SJCRH30 (cell line): ENCODE results near the gene MYH10. TPM values are rescaled to one million over a fixed set of nuclear protein-coding genes. Genes with fewer than 3 reads are reported as not detected.

Source experiments
- DNase-seq, 2 experiments: peaks; one replicate each; pipeline ENCODE4 v3.0.0-alpha.2; 2015 to 2020
- H3K27ac ChIP-seq: fragments of 250-450 bp; sonication (Bioruptor Pico); 2 replicates; pipeline ENCODE4 v1.5.1; 2020; ENCODE audit warnings: mild to moderate bottlenecking, moderate library complexity
- H3K27me3 ChIP-seq: fragments of 250-450 bp; sonication (Bioruptor Pico); 2 replicates; pipeline ENCODE4 v1.5.1; 2020; ENCODE audit warnings: mild to moderate bottlenecking, moderate library complexity
- H3K36me3 ChIP-seq: fragments of 250-450 bp; sonication (Bioruptor Pico); 2 replicates; pipeline ENCODE4 v1.5.1; 2020; ENCODE audit warnings: mild to moderate bottlenecking, moderate library complexity
- H3K4me1 ChIP-seq: fragments of 250-450 bp; sonication (Bioruptor Pico); 2 replicates; pipeline ENCODE4 v1.5.1; 2020; ENCODE audit warnings: mild to moderate bottlenecking, moderate library complexity
- H3K4me3 ChIP-seq: fragments of 250-450 bp; sonication (Bioruptor Pico); 2 replicates; pipeline ENCODE4 v1.5.1; 2020; ENCODE audit warnings: mild to moderate bottlenecking, moderate library complexity
- H3K9me3 ChIP-seq: fragments of 250-450 bp; sonication (Bioruptor Pico); replicated peaks from 2 replicates; pipeline ENCODE4 v1.5.1; 2020; ENCODE audit warnings: mild to moderate bottlenecking, moderate library complexity
- total RNA-seq: library from RNA; depleted of rRNA; stranded (reverse); fragments of >200 nt; shearing (Covaris generic); gene quantifications from 2 replicates; pipeline ENCODE4 v1.2.3, GENCODE V29; 2014

MYH10 gene
- total RNA-seq, 1 experiment from 2014 or later = 78.1 TPM

DNA sequence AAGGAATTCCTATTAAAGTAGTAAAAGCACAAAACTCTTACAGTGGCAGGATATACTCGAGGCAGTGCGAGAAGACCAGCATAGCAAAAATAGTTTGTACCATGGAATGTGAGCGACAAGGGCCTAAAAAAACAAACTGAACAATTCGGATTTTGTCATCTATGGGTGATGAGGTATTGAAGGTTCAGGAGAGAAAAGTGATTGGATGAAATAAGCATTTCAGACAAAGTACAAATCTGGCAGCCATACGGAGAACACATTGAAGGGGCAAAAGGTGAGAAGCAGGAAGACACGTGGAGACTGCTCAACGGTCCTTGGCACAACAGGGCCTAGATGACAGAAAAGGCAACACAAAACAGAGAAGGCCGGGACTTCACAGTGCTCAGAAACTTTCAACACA is 22.5 kb downstream of the MYH10 start:
- Histone ChIP-seq H3K4me3 (no peak overlapping the region), H3K27ac (no peak overlapping the region), H3K27me3 (no peaks in the 10 kb centered on the region), H3K9me3 (no peaks in the 10 kb centered on the region), H3K36me3 (no peaks in the 10 kb centered on the region), H3K4me1 (no peaks in the 10 kb centered on the region)
- no peak for DNase-seq

DNA sequence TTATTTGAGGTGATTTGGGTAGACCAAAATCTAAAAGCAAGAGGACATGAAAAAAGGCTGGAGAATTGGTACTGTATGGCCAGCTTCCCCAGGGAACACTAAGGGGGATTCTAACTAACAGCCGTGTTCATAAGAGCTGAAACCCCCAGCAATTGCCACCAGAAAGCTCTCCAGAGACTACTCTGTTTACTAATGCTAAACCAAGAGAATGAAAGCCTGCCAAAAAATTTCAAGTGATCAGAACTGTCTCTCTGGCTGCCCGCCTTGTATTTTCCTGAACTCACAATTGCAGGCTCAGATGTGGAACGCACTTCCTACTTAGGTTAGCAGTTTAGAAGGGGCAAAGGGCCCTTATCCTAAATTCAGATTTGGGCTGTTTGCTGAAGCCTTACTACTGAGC is 24.1 kb downstream of the MYH10 start:
- Histone ChIP-seq H3K27ac (no peak overlapping the region), H3K9me3 (no peaks in the 10 kb centered on the region), H3K27me3 (no peaks in the 10 kb centered on the region), H3K36me3 (no peaks in the 10 kb centered on the region), H3K4me3 (no peak overlapping the region), H3K4me1 (no peaks in the 10 kb centered on the region)
- peak; percentile 25 to 38 for DNase-seq

DNA sequence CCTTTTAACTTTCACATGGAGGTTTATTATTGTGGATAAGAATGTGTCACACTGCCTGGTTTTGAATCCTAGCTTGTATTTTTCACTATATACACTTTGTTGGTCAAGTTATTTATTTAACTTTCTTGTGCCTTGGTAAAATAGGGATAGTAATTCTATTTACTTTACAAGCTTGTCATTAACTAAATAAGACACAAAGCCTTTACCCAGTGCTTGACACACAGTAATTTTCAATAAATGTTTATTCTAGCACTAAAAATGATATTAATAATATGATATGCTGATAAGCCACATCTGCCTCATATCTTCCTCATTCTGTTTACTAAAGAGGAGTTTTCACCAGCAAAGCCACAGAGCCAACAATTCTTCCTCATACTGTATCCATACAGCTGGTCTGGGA is 27.8 kb downstream of the MYH10 start:
- Histone ChIP-seq H3K27me3 (no peaks in the 10 kb centered on the region), H3K4me3 (no peak overlapping the region), H3K27ac (no peak overlapping the region), H3K9me3 (no peaks in the 10 kb centered on the region), H3K36me3 (no peaks in the 10 kb centered on the region; the same call in 1 of the 2 replicates), H3K4me1 (no peaks in the 10 kb centered on the region)
- no peak for DNase-seq

DNA sequence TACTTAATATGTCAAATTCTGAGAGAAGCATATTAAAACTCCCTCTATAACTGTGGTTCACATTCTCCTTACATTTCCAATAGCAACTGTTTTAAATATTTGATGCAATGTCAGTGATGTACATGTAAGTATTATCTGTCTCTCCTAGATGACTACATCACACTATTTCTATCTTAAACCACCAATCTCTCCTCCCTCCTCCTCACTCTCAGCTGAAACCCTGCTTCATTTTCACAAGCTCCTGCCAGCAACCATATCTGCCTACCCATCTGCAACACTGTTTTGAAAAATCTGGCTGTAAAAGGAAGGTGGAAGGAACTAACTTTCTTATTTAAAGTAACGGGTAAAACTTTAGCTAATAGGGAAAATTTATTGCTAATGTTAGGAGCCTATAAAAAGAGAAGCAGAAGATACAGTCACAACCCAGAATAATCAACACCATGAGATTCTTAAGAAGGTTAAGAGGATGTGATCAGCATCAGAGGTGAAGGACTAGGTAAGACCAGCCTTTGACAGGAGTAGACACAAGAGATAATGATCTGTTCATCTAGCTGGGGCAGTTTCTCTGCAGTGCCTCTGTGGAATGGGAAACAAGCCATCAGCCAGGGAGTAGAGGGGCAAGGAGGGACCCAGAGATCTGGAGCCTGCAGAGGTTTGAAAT is 31.0 kb downstream of the MYH10 start:
- Histone ChIP-seq H3K27ac (no peak overlapping the region), H3K4me1 (no peaks in the 10 kb centered on the region), H3K4me3 (no peak overlapping the region), H3K27me3 (no peaks in the 10 kb centered on the region), H3K36me3 (no peaks in the 10 kb centered on the region; the same call in 1 of the 2 replicates), H3K9me3 (no peaks in the 10 kb centered on the region)
- DNase-seq = no peak

DNA sequence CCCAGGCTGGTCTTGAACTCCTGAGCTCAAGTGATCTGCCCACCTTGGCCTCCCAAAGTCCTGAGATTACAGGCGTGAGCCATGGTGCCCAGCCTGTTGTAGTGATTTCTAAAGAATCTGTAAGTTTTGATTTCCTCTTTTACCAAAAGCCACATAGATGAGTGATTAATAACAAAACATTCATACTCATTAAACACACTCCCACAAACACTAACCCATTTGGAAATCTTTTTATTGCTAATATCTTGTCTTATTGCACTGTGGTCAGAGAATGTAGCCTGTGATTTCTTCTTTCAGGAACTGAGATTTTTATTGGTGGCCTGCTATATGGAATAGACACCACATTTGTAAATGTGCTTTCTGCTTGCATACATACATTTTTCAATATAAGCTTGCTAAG is 31.6 kb downstream of the MYH10 start:
- Histone ChIP-seq H3K4me1 (no peaks in the 10 kb centered on the region), H3K4me3 (no peak overlapping the region), H3K27me3 (no peaks in the 10 kb centered on the region)

DNA sequence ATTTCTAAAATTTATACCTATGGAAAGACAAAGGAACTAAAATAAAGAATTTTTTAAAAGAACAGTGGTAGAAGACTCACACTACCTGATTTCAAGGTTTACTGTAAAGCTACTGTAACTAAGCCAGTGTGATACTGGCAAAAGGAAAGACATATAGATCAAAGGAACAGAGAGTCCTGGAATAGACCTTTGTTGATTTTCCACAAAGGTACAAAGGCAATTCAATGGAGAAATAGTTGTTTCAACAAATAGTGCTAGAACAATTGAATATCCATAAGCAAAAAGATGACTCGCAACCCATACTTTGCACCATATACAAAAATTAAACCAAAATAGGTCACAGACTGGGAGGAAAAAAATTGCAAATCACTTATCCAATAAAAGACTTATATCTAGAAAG is 36.7 kb downstream of the MYH10 start:
- Histone ChIP-seq H3K4me3 (no peak overlapping the region), H3K27ac (no peak overlapping the region), H3K36me3 (no peaks in the 10 kb centered on the region), H3K27me3 (no peaks in the 10 kb centered on the region), H3K4me1 (no peaks in the 10 kb centered on the region), H3K9me3 (no peaks in the 10 kb centered on the region; the same call in 1 of the 2 replicates)
- DNase-seq = no peak

More for the DNA sequence above, 31.6 kb downstream of the MYH10 start:
- DNase-seq = no peak
- no peaks in the 10 kb centered on the region for H3K9me3 ChIP-seq
- H3K27ac ChIP-seq = no peak overlapping the region
- H3K36me3 ChIP-seq = no peaks in the 10 kb centered on the region; the same call in 1 of the 2 replicates

DNA sequence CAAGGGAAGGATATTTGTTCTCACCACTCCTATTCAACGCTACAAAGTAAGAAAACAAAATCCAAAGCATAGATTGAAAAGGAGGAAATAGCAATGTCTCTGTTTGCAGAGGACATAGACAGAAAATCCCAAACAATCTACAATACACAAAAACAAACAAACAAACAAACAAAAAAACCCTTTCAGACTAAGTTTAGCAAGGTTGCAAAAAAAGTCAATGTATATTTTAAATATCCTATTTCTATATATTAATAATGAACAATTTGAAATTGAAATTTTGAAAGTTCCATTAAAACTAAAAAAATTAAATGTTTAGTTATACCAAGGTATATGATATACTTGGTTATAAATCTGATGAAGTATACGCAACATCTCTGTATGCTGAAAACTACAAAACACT is 37.2 kb downstream of the MYH10 start:
- H3K4me3 ChIP-seq = no peak overlapping the region
- no peaks in the 10 kb centered on the region; the same call in 1 of the 2 replicates for H3K36me3 ChIP-seq
- H3K27me3 ChIP-seq = no peaks in the 10 kb centered on the region
- H3K27ac ChIP-seq = no peak overlapping the region
- H3K4me1 ChIP-seq = no peaks in the 10 kb centered on the region
- H3K9me3 ChIP-seq = no peaks in the 10 kb centered on the region; the same call in 1 of the 2 replicates
- DNase-seq = no peak

DNA sequence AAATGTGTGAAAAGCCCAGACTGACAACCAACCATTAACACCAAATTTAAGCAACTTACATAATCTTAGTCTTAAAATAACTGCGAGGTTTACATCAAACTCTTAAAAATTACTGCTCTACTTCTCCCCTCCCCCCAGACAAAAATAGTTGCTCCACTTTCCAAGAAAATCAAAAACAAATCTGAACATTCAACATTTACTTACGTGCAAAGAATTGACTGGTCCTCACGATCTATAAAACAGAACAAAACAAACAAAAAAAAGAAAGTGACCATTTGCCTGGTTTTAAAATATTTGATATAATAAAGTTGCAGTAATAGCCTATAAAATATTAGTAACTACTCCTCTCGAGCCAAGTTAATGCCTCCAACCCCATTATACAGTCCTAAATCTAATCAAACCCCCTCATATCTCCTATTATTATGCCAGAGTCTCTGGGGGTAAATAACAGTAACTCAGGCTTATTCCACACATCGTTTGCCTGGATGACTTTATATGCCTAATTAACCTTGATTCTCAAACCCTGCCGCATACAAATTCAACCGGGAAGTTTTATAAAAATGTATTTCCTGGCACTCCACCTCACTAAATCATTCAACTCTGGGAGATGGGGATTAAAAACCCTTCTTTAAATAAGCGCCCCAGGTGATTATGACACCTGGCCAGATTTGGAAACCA is 41.5 kb downstream of the MYH10 start:
- H3K9me3 ChIP-seq = no peaks in the 10 kb centered on the region; the same call in 1 of the 2 replicates
- no peak overlapping the region for H3K27ac ChIP-seq
- H3K4me1 ChIP-seq = peaks cover 13% of the 10 kb centered on the region; the same call in 1 of the 2 replicates
- no peaks in the 10 kb centered on the region for H3K27me3 ChIP-seq
- DNase-seq = no peak
- no peak overlapping the region for H3K4me3 ChIP-seq
- H3K36me3 ChIP-seq = no peaks in the 10 kb centered on the region; the same call in 1 of the 2 replicates

DNA sequence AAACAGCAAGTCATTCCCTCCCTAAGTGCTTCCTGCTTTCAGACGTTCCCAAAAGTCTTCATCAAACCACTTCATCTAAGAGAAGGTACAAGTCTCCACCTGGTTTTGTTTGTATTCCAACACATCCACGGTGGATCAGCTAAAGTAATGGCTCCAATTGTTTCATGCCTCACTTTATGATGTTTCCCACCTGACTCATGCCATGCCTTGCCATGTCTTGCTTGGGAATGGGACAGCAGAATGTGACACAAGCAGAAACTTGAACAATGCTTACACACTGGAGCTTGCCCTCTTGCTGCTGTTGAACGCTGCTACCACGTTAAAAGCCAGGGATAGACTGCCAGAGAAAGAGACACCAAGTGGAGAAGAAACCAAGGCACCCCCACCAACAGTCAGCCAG is 43.8 kb downstream of the MYH10 start:
- H3K27me3 ChIP-seq = no peaks in the 10 kb centered on the region
- H3K4me3 ChIP-seq = no peak overlapping the region
- H3K4me1 ChIP-seq = peaks cover 13% of the 10 kb centered on the region; the same call in 1 of the 2 replicates
- H3K27ac ChIP-seq = peak overlapping the region; percentile 57; the same call in 1 of the 2 replicates
- peak in 1 of 2 experiments; percentile 1 for DNase-seq
- H3K9me3 ChIP-seq = no peaks in the 10 kb centered on the region
- H3K36me3 ChIP-seq = no peaks in the 10 kb centered on the region; the same call in 1 of the 2 replicates

DNA sequence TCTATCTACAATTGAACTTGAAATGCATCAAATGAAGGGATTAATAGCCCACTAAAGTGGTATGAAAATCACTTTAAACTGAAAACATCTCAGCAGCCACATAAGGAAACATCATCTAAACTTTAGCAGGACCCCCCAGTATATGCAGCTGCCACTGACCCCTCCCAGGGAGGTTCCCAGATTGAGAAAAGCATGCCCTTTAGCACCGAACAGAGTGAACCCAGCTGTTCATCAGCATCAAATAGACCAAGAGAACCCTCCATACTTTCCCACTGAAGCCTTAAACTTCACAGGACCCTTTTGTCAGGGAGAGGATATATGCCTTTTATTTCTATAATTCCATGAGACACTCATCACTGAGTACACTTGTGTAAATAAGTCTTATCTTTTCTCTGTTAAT is 44.6 kb downstream of the MYH10 start:
- Histone ChIP-seq H3K27me3 (no peaks in the 10 kb centered on the region), H3K27ac (peak overlapping the region; percentile 57), H3K4me3 (no peak overlapping the region), H3K36me3 (no peaks in the 10 kb centered on the region; the same call in 1 of the 2 replicates), H3K9me3 (no peaks in the 10 kb centered on the region), H3K4me1 (peaks cover 16% of the 10 kb centered on the region; the same call in 1 of the 2 replicates)
- peak; percentile 70 to 83 for DNase-seq

DNA sequence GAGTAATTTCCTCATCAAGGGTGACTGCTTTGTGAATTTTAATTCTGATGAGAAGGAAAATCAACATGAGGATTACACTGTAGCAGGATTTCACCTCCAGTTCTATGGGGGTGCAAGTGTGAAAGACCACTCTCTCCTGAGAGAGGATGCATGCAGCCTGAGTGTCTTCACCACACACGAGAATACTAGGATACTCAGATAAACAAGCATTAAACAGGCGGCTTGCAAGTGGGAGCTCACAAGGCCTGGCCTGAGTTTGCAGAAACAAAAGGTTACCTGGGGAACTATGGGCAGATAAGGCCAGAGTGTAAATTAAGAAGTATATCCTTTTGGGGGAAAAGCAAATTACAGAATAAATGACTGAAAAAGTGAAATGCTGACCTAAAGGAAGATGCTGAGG is 46.6 kb downstream of the MYH10 start:
- no peak overlapping the region for H3K27ac ChIP-seq
- no peak for DNase-seq

DNA sequence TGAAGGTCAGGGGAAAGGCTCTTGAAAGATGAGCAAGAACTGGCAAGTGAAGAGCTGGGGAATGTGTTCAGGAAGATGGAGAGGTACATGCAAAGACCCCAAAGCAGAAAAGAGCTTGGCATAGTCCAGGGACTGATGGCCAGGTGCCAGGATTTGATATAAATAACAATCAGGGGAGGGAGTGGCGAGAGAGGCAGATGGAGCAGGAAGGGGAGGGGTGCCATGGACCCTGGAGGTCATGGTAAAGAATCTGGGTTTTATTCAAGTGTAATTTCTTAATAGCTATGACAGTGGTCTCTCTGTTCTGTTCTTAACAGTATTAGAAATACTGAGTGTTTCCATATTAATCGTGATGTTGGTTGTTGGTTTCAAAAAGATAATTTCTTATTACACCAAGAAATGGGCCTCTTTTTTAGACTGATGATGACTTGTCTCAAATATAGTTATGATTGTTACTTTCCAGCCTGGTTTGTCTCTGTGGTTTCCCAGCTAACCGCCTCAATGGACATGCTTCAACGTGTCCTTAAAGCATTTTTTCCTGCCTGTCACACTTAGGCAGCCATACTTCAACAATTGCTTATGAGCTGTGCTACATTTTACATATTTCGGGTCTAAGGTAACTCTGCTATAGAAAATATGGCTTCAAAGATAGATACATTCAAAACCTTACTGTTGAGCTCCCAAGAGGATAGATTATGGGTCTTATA is 49.4 kb downstream of the MYH10 start:
- H3K36me3 ChIP-seq = no peaks in the 10 kb centered on the region; the same call in 1 of the 2 replicates
- H3K4me1 ChIP-seq = peaks cover 8% of the 10 kb centered on the region; the same call in 1 of the 2 replicates
- H3K27ac ChIP-seq = no peak overlapping the region
- H3K27me3 ChIP-seq = no peaks in the 10 kb centered on the region
- H3K4me3 ChIP-seq = no peak overlapping the region
- DNase-seq = peak in 1 of 2 experiments; percentile 13
- H3K9me3 ChIP-seq = no peaks in the 10 kb centered on the region

More for the DNA sequence above, 46.6 kb downstream of the MYH10 start:
- Histone ChIP-seq H3K36me3 (no peaks in the 10 kb centered on the region; the same call in 1 of the 2 replicates), H3K4me1 (peaks cover 16% of the 10 kb centered on the region; the same call in 1 of the 2 replicates), H3K27me3 (no peaks in the 10 kb centered on the region), H3K4me3 (no peak overlapping the region), H3K9me3 (no peaks in the 10 kb centered on the region)

DNA sequence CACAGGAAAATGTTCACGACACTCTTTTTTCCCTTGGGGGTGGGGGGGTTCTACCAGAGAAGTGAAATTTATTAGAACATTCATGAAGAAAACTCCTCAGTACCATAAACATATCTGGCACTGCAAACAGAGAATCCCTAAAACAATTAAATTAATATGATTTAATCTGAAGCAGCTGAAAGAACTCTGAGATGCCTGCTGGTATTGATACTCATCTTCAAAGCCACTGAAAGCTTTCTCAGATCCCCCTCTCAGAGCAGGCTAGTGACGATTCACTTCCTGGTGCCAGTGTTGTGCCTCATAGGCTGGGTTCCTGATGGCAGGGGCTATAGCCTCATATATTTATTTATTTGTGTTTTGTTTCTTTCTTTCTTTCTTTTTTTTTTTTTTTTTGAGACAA is 52.7 kb downstream of the MYH10 start:
- Histone ChIP-seq H3K27ac (no peak overlapping the region), H3K4me1 (0 out of 2 replicates have a peak, but pooled peaks cover 2% of the 10 kb centered on the region), H3K36me3 (no peaks in the 10 kb centered on the region; the same call in 1 of the 2 replicates), H3K4me3 (no peak overlapping the region), H3K27me3 (no peaks in the 10 kb centered on the region), H3K9me3 (no peaks in the 10 kb centered on the region)
- no peak for DNase-seq

DNA sequence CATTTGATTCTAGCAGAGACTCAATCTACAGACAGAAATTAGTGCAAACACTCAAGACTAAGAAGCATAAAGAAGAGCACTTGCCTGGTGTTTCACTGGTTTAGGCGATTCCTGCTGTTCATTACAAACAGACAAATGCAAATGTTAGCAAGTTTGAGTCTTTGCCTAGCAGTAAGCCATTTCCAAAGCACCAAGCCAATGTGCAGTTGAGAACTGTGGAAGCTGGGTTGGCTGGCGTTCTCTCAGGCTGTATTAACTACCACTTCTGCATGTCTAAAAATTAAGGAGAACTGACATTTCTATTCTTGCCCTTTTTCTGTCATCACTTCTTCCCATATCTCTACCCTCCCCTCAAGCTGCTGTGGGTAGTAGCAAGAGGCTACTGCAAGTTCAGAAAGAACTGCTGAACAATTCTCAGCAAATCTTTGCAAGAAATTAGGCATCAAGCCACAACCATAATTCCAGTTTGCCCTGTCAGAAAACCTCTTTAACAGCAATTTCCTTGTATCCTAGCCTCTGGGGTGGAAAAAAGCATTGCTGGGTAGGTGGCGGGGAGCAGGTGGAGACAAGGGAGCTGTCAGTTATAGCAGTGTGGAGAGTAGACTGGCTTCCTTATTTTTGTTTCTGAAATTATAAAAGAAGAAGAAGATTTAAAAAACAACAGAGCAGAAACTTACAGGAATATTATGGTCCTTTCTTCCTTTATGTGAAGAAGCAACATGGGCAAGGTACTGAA is 53.8 kb downstream of the MYH10 start:
- DNase-seq = no peak
- Histone ChIP-seq H3K9me3 (no peaks in the 10 kb centered on the region), H3K27ac (no peak overlapping the region)

More for the DNA sequence above, 53.8 kb downstream of the MYH10 start:
- Histone ChIP-seq H3K4me3 (no peak overlapping the region), H3K36me3 (no peaks in the 10 kb centered on the region; the same call in 1 of the 2 replicates), H3K4me1 (0 out of 2 replicates have a peak, but pooled peaks cover 2% of the 10 kb centered on the region), H3K27me3 (no peaks in the 10 kb centered on the region)
